ENCODE data around the gene KLHL34.
A peak's percentile ranks its signal among the peaks of the same experiment; 100 is the strongest.

Gene KLHL34, protein sequence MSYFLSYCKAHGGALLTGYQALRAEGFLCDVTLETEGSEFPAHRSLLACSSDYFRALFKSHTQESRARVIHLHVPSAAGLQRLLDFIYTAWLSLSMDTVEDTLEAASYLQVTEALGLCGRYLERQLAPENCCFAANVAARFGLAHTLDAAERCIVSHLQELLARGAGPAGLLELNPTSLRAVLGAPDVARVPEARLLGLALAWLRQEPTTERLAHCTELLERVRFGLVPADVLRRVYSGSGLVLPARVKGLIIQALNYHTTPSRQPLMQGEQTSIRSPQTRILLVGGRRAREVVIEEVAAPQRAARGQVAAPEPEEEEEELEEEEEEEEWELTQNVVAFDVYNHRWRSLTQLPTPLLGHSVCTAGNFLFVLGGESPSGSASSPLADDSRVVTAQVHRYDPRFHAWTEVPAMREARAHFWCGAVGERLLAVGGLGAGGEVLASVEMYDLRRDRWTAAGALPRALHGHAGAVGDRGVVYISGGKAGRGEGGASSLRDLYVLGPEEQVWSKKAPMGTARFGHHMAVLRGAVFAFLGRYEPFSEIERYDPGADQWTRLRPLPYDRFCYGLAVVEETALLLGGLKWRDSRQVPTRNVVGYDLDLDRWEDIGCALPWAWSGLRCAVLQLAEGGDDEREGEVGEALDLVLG

DNA sequence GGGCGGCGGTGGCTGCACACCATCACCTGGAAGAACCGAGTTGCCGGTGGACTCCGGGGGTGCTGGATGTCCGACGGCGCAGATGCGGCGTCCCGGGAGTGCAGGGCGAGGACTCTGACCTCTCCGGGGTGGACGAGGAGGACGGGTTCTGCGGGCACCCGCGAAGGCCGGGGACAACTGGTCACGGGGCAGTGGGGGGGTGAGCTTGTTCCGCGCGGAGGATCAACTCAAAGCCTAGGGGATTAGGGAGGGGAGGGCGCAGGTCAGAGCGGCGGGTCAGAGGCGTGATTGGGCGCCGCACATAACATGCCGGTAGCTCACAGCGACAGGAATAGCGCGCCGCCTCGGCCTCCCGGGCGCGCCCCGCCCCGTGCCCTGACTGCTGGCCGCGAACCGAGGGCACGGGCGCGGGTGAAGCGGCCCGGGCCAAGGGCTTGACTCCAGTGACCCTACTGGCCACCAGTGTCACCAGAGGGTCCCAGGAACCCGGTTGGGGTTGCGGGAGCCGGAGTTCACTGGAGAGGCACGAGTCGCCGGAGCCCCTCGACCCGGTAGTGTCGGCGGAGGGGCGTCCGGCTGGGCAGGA is at the start of gene KLHL34:
KLHL34 (minus strand) TSS at position 179 of the 586 bp plus-strand sequence. CDS start 542 bp downstream, outside the sequence.
- no peak for DNase-seq

DNA sequence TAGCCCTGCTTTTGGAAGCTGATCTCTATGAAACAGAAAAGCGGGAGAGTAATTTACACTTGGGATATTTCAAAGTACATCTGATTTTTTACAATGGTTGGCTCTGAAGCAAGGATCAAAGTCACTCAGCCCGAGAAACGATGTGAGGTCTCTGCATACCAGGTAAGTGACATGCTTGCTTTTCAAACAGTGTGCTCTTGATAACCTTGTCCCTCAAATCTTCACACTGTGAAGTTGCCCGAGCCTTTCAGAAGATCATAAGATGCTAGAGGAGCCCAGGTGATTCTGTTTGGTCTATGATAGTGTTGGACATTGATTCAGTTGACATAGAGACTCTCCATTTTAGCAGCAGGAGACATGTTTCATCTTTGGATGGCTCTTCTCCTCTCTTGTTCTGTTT is 47.1 kb upstream of the KLHL34 start:
- no peak for DNase-seq

DNA sequence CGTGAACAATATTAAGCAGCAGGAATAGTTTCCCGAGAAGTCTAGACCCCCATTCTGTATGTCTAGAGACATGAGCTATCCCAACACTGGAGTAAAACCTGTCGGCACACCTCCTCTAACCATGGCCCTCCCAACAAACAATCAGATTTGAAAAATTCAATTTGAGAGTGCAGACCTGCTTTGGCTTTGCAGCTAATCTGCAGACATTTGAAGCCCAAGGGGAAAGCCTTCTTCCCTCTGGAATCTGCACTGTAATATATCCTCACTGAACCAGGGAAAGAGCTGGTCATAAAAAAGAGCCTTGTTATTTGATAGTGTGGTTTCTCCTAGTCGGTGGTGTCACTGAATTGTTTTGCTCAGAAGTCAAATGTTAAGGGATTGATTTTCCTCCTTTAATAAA is 44.6 kb upstream of the KLHL34 start:
- no peak for DNase-seq

DNA sequence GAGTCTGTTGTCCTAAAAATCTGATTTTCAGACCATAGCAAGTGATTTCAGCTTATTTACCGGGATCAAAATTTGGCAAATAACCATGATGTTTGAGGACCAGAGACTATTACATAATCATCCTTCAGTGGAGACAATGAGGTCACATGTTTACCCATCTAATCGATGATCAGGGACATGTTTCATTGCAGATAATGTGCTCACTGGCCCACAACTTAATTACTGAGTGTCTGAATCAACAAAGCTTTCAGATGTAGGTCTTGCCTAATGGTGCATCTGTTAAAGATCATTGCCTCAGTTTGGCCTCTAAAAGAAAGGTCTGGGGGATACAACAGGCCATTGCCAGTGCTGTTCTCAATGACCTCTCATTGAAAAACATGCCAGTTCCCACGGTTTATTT is 42.8 kb upstream of the KLHL34 start:
- DNase-seq: no peak

DNA sequence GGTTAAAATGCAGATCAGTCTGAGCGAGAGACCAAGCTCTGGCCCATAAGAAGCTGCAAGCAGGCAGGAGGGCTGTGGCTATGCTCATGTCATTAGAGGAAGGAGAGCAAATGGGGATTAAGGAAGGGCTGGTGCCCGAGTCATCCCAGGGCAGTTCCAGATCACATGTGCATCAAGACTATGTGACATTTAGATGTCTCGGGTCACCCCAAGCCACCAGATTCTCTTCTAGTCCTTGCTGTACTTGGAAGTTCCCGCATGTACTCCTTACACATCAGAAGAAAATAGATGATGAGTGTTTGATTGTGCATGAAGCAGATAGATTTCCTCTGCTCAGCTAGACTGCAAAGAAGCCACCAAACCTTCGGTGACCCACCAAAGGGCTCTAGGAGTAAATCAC is 42.1 kb upstream of the KLHL34 start:
- DNase-seq: no peak

DNA sequence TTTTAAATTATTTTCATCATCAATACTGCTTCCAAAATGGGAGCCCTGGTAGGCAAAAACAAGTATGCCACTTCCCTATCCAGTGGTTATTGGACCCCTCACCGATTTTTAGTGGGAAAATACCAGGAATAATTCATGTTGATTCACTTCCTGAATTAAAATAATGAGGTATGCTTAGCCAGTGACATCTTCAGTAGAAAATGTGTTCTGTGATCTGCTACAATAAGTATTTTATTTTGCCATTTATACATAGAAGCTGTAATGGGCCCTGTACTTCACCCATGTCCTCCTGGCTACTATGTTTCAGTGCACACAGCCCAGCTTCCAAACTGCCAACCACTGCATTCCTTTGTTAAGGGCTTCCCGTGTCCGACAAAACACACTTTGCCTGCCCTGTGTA is 41.0 kb upstream of the KLHL34 start:
- DNase-seq: no peak

DNA sequence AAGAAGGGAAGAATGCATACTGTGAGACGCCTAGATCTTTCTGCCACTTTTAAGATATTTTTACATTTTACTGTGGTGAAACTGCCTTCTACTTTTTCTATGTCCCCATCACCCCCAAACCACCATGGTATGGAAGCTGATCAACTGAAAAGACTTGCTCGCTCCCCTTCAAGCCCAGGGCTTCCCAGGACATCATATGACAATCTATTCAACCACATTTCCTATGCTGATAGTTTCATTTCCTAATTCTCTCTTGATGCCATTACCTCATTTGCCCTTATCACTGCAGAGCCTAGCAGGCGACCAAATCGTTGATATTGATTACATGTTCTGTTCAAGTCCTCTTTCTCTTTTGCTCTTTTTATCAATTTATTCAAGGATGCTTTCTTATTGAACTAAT is 40.1 kb upstream of the KLHL34 start:
- no peak for DNase-seq

DNA sequence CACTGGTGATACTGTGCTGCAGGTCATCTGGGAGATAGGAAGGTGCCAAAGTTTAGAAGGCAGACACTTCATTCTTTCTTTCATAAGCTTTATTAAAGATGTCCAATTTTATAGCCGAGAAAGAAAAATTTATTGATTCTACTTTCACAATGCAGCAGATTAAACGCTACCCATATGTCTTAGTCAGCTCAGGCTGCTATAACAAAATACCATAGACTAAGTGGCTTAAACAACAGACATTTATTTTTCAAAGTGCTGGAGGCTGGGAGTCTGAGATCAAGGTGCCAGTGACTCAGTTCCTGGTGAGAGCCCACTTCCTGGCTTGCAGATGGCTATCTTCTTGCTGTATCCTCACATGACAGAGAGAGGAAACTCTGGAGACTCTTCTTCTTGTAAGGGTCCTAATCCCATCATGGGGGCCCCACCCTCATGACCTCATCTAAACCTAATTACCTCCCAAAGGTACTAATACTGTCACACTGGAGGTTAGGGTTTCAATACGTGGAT is 33.4 kb upstream of the KLHL34 start:
- DNase-seq: no peak

DNA sequence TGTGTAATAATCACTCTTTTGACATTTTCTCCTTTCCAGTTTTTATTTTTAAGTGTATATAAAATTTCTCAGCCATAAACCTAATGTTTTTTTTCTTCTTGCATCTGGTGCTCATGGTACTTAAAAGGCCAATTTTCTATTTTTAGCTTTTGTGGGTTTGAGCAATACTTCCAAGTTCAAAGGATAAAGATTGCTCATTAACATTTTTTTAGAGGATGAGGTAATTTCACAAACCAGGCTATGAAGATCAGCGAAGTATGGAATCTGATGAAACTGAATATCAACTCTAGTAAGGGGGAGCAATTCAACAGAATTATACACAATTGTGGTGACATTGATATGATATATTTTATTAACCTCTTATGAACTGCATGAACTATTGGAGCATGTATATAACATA is 25.8 kb upstream of the KLHL34 start:
- no peak for DNase-seq

DNA sequence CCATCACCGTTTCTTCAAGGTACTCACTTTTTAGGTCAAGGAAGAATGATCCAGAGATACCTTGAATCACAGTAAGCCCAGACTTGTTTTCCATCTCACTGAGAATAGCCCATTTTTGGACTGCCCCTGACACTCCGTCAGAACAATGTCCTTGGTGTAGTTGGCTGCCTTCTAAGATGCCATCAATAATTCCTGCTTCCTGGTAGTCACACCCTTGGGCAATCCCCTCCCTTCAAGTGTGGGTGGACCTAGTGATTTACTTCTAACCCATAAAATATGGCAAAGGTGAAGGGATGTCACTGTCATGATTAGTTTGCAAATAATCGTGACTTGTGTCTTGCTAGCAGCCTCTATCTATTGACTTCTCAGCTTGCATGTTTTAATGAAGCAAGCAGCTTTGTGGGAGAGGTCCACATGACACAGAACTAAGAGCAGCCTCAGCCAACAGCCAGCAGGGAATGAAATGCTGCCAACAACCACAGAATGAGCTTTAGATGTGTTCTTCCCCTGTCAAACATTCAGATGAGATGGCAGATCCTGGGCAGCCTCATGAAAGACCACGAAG is 20.0 kb upstream of the KLHL34 start:
- no peak for DNase-seq

DNA sequence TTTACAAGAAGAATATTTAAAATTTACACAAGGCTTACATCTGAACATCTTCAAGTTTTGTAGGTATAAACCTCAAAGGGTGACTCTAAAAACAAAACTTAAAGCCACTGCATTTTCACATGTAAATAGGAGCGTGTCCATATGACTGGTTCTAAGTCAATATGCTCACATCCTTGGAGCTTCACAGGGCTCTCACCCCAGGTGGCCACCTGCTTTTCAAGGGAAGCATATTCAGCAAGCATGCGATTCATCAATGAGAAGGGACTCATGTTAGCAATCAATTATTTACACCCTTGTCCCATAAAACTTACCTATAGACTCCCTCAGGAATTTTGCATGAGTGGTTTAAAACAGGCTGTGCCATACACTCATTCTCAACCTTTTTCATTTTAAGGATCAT is 17.8 kb upstream of the KLHL34 start:
- no peak for DNase-seq

DNA sequence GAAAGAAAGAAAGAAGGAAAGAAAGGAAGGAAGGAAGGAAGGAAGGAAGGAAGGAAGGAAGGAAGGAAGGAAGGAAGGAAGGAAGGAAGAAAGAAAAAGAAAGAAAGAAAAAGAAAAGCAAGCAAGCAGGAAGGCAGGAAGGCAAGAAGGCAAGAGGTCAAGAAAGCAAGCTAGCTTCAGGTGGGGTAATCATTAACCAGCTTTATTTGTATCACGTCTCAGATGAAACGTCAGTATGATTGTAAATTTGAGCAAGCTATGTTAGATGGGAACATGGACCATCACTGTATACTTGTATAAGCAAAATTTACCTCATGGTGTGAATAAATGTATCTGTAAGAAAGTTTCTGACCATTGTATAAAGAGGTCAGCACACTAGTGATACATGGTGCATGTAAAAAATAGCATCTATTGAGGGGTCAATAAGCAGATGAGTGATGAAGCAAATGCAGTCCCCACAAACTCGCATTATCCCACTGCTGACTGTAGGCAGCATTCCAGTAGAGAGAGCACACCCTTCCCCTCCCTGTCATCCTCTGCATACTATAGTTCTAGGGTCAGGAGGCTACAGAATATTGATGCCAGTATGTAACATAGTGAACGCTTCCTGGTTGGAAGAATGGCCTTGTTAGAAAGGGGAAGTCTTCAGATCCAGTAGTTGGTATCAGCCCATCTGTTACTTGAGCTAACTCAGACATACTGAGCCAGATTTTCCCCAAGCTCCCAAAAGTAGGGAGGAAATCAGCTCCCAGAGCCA is 16.5 kb upstream of the KLHL34 start:
- no peak for DNase-seq

DNA sequence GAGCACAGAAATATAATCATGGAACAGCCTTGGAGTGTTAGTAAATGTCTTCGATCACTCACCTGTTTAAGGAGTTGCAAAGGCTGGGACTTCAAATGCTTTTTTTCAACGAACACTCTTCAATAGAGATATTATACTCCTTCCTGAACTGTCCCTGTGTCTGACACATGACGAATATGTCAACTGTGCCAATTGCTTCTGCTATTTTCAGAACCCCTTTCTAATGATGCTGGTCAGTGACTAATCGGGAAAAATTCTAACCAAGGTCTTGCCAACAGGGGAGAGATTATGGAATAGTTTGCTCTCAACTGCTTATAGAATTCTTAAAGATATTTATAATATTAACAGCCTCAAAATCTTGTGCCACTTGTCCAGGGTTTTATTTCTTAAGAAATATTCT is 8.5 kb upstream of the KLHL34 start:
- DNase-seq: no peak

DNA sequence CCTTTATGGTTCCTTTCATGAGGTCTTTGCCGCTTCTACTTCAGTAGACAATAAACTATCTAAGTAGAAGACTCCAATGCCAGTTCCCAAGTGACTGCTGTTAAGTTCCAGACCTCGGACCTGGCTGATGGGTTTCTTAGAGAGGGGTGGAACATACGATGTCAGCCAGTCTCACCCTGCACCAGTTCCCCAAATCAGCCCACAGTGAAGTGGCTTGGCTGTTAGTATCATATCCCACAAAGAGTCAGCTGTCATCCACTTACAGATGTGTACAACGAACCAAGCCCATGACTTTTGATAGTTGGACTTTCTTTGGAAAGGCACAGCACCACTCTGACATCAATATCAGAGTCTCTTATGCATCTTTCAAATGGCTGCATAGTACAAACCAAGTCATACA is 8.1 kb upstream of the KLHL34 start:
- no peak for DNase-seq

DNA sequence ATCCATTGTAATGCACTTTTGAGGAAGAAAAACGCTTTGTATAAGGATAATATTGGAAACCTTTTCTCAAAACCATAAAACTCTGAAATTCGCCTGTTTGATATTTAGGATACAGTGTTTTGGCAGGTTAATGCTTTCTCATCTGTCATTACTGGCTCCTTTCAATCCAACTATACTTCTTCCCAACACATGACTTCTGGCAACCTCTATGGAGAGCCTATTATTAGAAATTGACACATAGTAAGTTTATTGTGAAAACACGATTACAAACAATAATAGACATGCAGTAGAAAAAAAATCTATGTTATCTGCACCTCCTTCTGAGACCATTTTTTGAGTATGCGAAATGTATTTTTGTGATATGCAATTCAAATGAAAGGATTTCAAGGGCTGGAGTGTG is 4.6 kb upstream of the KLHL34 start:
- DNase-seq: no peak

DNA sequence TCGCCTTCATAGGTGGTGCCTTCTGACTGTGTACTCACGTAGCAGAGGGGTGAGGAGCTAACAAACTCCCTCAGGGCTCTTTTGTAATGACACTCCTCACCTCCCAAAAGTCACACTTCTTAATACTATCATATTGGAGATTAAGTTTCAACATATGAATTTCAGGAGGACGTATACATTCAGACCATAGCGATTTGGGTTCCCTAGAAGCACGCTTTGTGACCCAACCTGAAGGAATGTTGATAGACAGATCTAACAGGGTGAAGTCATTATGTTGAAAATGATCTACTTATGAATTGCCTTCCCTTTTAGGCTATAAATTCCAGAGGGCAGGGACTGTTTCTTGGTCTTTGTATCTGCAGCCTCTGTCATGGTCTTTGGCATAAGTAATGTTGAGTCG is 3.2 kb upstream of the KLHL34 start:
- DNase-seq: no peak

DNA sequence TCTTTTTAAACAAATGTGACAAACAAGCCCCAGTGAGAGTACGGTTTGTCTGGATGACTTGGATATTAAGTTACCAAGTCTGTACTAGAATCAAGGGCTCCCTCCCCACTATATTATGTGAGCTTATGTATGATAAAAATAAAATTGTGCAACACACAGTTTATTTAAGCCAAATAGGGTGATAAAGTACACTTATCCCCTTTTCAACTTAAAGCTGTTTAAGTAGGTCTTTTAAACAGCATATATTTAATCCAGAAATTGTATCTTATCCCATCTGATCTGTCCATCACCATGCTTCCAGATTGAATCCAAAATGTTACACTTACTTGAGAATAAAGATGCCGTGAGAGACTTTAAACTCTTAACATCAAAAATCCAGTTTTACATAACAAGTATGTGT is 2.0 kb upstream of the KLHL34 start:
- no peak for DNase-seq

DNA sequence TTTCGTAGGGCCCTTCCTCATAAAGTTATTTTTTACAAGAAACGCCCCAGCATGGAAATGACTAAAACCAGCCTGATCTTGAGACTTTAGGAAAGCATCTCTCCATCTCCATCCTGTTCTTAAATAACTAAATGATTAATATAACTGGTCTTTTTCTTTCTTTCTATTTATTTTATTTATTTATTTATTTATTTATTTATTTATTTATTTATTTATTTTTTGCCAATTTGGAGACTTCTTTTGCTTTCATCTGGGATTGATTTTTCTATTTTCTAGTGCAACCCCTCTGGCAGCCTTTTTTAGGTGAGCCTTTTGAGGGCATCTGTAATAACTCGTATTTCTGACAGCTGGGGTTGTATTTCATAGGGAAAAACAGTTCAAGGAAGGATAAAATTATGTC is 1.2 kb upstream of the KLHL34 start:
- DNase-seq: no peak

DNA sequence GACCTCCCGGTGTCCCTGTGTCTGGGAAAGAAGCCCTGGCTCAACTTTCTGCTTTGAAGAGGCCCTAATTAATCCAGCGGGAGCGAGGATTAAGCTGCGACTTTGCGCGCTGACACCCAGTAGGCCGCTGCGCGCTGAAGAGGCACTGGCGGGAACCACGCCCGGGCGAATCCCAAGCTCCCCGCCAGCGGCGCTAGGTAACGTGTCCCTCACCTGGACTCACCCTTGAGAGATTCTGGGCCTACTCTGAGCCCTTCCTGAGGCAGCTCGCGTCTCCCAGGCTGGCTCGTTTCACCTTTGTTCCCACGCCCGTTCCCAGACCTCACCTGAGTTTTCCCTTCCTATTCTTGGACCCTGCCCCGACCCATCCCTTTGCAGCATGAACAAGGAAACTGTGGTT is 616 bp upstream of the KLHL34 start:
- peak in 1 of 2 experiments; percentile 1 for DNase-seq

DNA sequence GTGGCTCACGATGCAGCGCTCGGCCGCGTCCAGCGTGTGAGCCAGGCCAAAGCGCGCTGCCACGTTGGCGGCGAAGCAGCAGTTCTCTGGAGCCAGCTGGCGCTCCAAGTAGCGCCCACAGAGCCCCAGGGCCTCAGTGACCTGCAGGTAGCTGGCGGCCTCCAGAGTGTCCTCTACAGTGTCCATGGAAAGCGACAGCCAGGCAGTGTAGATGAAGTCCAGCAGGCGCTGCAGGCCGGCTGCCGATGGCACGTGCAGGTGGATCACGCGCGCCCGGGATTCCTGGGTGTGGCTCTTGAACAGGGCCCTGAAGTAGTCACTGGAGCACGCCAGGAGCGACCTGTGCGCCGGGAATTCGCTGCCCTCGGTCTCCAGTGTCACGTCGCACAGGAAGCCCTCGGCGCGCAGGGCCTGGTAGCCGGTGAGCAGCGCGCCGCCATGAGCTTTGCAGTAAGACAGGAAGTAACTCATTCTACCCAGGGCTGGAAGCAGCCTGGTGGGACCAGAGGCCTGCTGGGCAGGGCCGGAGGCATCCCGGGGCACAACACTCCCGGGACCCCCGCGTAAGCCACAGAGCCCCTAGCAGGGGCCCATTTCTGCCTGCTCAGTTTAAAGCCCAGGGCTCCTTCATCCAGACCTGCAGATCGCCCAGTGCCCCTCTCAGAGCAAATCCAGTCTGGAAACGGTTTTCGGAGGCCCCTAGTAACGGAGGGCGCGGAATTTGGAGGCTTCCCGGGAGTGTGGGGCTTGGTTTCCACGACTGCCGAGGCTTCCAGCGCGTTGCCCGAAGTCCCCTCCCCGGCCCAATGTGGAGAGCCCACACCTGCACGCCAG is 595 bp downstream of the KLHL34 start:
- no peak for DNase-seq

DNA sequence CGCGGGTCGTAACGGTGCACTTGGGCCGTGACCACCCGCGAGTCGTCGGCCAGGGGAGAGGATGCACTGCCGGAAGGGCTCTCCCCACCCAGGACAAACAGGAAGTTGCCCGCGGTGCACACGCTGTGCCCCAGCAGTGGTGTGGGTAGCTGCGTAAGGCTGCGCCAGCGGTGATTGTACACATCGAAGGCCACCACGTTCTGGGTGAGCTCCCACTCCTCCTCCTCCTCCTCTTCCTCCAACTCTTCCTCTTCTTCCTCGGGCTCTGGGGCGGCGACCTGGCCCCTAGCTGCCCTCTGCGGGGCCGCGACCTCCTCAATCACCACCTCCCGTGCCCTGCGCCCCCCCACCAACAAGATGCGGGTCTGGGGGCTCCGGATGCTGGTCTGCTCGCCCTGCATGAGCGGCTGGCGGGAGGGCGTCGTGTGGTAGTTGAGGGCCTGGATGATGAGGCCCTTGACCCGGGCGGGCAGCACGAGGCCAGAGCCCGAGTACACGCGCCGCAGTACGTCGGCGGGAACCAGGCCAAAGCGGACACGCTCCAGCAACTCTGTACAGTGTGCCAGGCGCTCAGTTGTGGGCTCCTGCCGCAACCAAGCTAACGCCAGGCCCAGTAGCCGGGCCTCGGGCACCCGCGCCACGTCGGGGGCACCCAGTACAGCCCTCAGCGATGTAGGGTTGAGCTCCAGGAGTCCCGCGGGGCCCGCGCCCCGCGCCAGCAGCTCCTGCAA is 1.4 kb downstream of the KLHL34 start:
- no peak for DNase-seq

Measured in cerebellar nuclear complex (tissue), 1 donor.